GM12874 (cell line): Measurements from ENCODE around the gene KIDINS220.

ENCODE experiments used
- CTCF ChIP-seq: IDR thresholded peaks from 2 replicates; pipeline ENCODE4 v1.5.1; 2011; ENCODE audit warnings: low read depth, mild to moderate bottlenecking, control low read depth, low read length, moderate library complexity; ENCODE audit not compliant: insufficient read depth

KIDINS220 gene

GRCh38 chr2:8803658-8804379 is 33.6 kb downstream of the KIDINS220 start:
- no peak for TF ChIP-seq CTCF

GRCh38 chr2:8802741-8803140 is 34.7 kb downstream of the KIDINS220 start:
- no peak for TF ChIP-seq CTCF

GRCh38 chr2:8800821-8801220 is 36.6 kb downstream of the KIDINS220 start:
- TF ChIP-seq CTCF: no peak

GRCh38 chr2:8800218-8800617 is 37.2 kb downstream of the KIDINS220 start:
- TF ChIP-seq CTCF: no peak

- TF ChIP-seq CTCF: no peak
Measured at GRCh38 chr2:8799004-8799403, 38.4 kb downstream of the KIDINS220 start.

- no peak for TF ChIP-seq CTCF
Measured at GRCh38 chr2:8798393-8798792, 39.0 kb downstream of the KIDINS220 start.

- no peak for TF ChIP-seq CTCF
Measured at GRCh38 chr2:8797682-8798081, 39.7 kb downstream of the KIDINS220 start.
